OCI-LY1 (cell line): ENCODE measurements around the gene L3MBTL3.

Source experiments
- H2AFZ ChIP-seq: fragments of 200-600 bp; sonication (generic), shearing (Covaris generic); 2 replicates; pipeline ENCODE4 v1.6.0; 2014; ENCODE audit warnings: antibody characterized with exemption, mild to moderate bottlenecking, low read length
- H3F3A ChIP-seq: fragments of 200-600 bp; sonication (generic), shearing (Covaris generic); 2 replicates; pipeline ENCODE4 v1.6.0; 2014; ENCODE audit warnings: mild to moderate bottlenecking, antibody characterized with exemption, low read length, moderate library complexity; ENCODE audit not compliant: insufficient read depth
- H3K27ac ChIP-seq: fragments of 200-600 bp; sonication (generic); 2 replicates; pipeline ENCODE4 v1.5.1; 2014; ENCODE audit warnings: low read length, mixed run types, mild to moderate bottlenecking, low read depth; ENCODE audit not compliant: poor library complexity, severe bottlenecking
- H3K27me3 ChIP-seq: fragments of 200-600 bp; sonication (generic); 2 replicates; pipeline ENCODE4 v1.6.0; 2014; ENCODE audit warnings: antibody characterized with exemption, mild to moderate bottlenecking, low read length, moderate library complexity; ENCODE audit not compliant: insufficient read depth
- H3K36me3 ChIP-seq: fragments of 200-600 bp; sonication (generic); 2 replicates; pipeline ENCODE4 v1.6.1; 2014; ENCODE audit warnings: mild to moderate bottlenecking, antibody characterized with exemption, low read length, moderate library complexity, mixed read lengths; ENCODE audit not compliant: insufficient read depth
- H3K4me1 ChIP-seq: fragments of 200-600 bp; sonication (generic); 2 replicates; pipeline ENCODE4 v1.5.1; 2014; ENCODE audit warnings: mild to moderate bottlenecking, low read length, moderate library complexity; ENCODE audit not compliant: insufficient read depth, severe bottlenecking
- H3K4me2 ChIP-seq: fragments of 200-600 bp; sonication (generic), shearing (Covaris generic); 2 replicates; pipeline ENCODE4 v1.6.1; 2014; ENCODE audit warnings: low read length
- H3K4me3 ChIP-seq: fragments of 200-600 bp; sonication (generic); 2 replicates; pipeline ENCODE4 v1.5.1; 2014; ENCODE audit warnings: low read length, low read depth, mild to moderate bottlenecking, mixed read lengths; ENCODE audit not compliant: poor library complexity, severe bottlenecking
- H3K79me2 ChIP-seq: fragments of 200-600 bp; shearing (Covaris generic); 2 replicates; pipeline ENCODE4 v1.6.1; 2016; ENCODE audit warnings: mixed run types, low read length, mixed read lengths; ENCODE audit not compliant: insufficient read depth
- H3K9ac ChIP-seq: fragments of 200-600 bp; sonication (generic), shearing (Covaris generic); 2 replicates; pipeline ENCODE4 v1.6.1; 2014; ENCODE audit warnings: mild to moderate bottlenecking, low read length, mixed read lengths
- H3K9me2 ChIP-seq: fragments of 200-600 bp; sonication (generic), shearing (Covaris generic); 2 replicates; pipeline ENCODE4 v1.6.1; 2014; ENCODE audit warnings: low read depth, mild to moderate bottlenecking, low read length, mixed read lengths
- H3K9me3 ChIP-seq: fragments of 200-600 bp; shearing (Covaris generic); 2 replicates; pipeline ENCODE4 v1.6.1; 2014; ENCODE audit warnings: low read length, mixed read lengths
- H4K20me1 ChIP-seq: fragments of 200-600 bp; sonication (generic), shearing (Covaris generic); 2 replicates; pipeline ENCODE4 v1.6.0; 2016; ENCODE audit warnings: mild to moderate bottlenecking, low read length; ENCODE audit not compliant: insufficient read depth
- EZH2 ChIP-seq: fragments of 200-600 bp; sonication (generic), shearing (Covaris generic); IDR thresholded peaks from 2 replicates; pipeline ENCODE4 v1.8.0; 2017; ENCODE audit warnings: borderline replicate concordance, mixed run types, mild to moderate bottlenecking, antibody characterized with exemption, low read length, moderate library complexity, mixed read lengths
- TF ChIP-seq, protein P1 (sequence below): fragments of 200-600 bp; sonication (generic), shearing (Covaris generic); IDR thresholded peaks from 2 replicates; pipeline ENCODE4 v1.5.1; 2017; ENCODE audit warnings: mild to moderate bottlenecking, antibody characterized with exemption, low read length, moderate library complexity, mixed read lengths

The L3MBTL3 gene

GRCh38 chr6:130107710-130108109, 89.3 kb downstream of the L3MBTL3 start:
- peak overlapping the region; percentile 78 for H3K27ac ChIP-seq
- H3K9me2 ChIP-seq, result no peaks in the 10 kb centered on the region
- no peak overlapping the region for H2AFZ ChIP-seq
- no peaks in the 10 kb centered on the region for H3K27me3 ChIP-seq
- H3K9ac ChIP-seq, result no peak overlapping the region
- no peaks in the 10 kb centered on the region for H3K79me2 ChIP-seq
- H4K20me1 ChIP-seq, result no peaks in the 10 kb centered on the region
- H3K4me3 ChIP-seq, result no peak overlapping the region
- H3K4me2 ChIP-seq, result peak overlapping the region; percentile 11; the same call in 1 of the 2 replicates
- no peaks in the 10 kb centered on the region for H3K9me3 ChIP-seq
- no peaks in the 10 kb centered on the region for H3K36me3 ChIP-seq
- no peaks in the 10 kb centered on the region for H3F3A ChIP-seq
- H3K4me1 ChIP-seq, result peaks cover 28% of the 10 kb centered on the region
- TF ChIP-seq EZH2, result no peak
- TF ChIP-seq, protein P1, sequence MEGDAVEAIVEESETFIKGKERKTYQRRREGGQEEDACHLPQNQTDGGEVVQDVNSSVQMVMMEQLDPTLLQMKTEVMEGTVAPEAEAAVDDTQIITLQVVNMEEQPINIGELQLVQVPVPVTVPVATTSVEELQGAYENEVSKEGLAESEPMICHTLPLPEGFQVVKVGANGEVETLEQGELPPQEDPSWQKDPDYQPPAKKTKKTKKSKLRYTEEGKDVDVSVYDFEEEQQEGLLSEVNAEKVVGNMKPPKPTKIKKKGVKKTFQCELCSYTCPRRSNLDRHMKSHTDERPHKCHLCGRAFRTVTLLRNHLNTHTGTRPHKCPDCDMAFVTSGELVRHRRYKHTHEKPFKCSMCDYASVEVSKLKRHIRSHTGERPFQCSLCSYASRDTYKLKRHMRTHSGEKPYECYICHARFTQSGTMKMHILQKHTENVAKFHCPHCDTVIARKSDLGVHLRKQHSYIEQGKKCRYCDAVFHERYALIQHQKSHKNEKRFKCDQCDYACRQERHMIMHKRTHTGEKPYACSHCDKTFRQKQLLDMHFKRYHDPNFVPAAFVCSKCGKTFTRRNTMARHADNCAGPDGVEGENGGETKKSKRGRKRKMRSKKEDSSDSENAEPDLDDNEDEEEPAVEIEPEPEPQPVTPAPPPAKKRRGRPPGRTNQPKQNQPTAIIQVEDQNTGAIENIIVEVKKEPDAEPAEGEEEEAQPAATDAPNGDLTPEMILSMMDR, result no peak

DNA sequence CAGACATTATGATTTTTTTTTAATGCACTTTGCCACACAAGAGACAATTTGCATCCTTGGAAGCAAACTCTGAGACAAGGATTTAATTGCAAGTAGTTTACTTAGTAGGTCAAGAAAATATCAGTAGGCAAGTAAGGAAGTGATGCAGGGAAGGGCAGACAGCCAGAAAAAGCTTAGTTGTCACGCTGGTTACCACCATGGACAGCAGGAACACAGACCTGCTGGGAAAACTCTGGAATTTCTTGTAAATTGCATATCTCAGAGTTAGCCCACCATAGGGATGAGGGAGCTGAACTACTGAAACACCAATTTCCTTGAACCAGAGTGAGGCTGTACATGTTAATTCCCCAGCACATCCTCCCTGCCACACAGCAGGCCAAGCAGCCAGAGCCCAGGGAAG, 92.7 kb downstream of the L3MBTL3 start:
- TF ChIP-seq, protein P1, result no peak
- TF ChIP-seq EZH2, result no peak
- H3K9ac ChIP-seq, result no peak overlapping the region
- no peaks in the 10 kb centered on the region for H4K20me1 ChIP-seq
- no peak overlapping the region for H3K27ac ChIP-seq
- no peaks in the 10 kb centered on the region for H3K27me3 ChIP-seq
- no peak overlapping the region for H2AFZ ChIP-seq
- H3K79me2 ChIP-seq, result no peaks in the 10 kb centered on the region
- no peaks in the 10 kb centered on the region for H3F3A ChIP-seq
- no peaks in the 10 kb centered on the region for H3K9me2 ChIP-seq
- no peak overlapping the region for H3K4me3 ChIP-seq
- H3K4me2 ChIP-seq, result no peak overlapping the region
- H3K9me3 ChIP-seq, result no peaks in the 10 kb centered on the region
- H3K36me3 ChIP-seq, result no peaks in the 10 kb centered on the region
- peaks cover 53% of the 10 kb centered on the region for H3K4me1 ChIP-seq

- H3K4me1 ChIP-seq, result peaks cover 46% of the 10 kb centered on the region
- no peaks in the 10 kb centered on the region for H3K36me3 ChIP-seq
- H3K9me3 ChIP-seq, result no peaks in the 10 kb centered on the region
- no peaks in the 10 kb centered on the region for H4K20me1 ChIP-seq
- no peaks in the 10 kb centered on the region for H3K79me2 ChIP-seq
- peak overlapping the region; percentile 87 for H3K27ac ChIP-seq
- no peaks in the 10 kb centered on the region for H3K27me3 ChIP-seq
- no peak overlapping the region for H3K4me3 ChIP-seq
- H3F3A ChIP-seq, result no peaks in the 10 kb centered on the region
- no peak overlapping the region for H3K9ac ChIP-seq
- H3K4me2 ChIP-seq, result no peak overlapping the region
- TF ChIP-seq EZH2, result no peak
- TF ChIP-seq, protein P1, result no peak
- H2AFZ ChIP-seq, result no peak overlapping the region
- H3K9me2 ChIP-seq, result no peaks in the 10 kb centered on the region
These were observed 94.9 kb downstream of the L3MBTL3 start for GRCh38 chr6:130113201-130113710.
